Osteoblast (primary cell): ENCODE data around the gene CXCL12. TPM values are rescaled to one million over a fixed set of nuclear protein-coding genes. Genes with fewer than 3 reads are reported as not detected.

Source experiments
- DNase-seq: peaks from one replicate; pipeline ENCODE4 v3.0.0; 2011; ENCODE audit warnings: low spot score, mixed read lengths; ENCODE audit not compliant: insufficient read length; ENCODE audit errors: missing footprints
- H2AFZ ChIP-seq: 2 replicates; pipeline ENCODE4 v1.6.0; 2011; ENCODE audit warnings: mild to moderate bottlenecking, low read length
- H3K27ac ChIP-seq: 2 replicates; pipeline ENCODE4 v1.5.1; 2011; ENCODE audit warnings: mild to moderate bottlenecking, low read depth, low read length, moderate library complexity
- H3K27me3 ChIP-seq: 2 replicates; pipeline ENCODE4 v1.6.0; 2012; ENCODE audit warnings: mild to moderate bottlenecking, control low read depth, inconsistent platforms, low read length, moderate library complexity; ENCODE audit not compliant: insufficient read depth
- H3K36me3 ChIP-seq: 2 replicates; pipeline ENCODE4 v1.5.1; 2011; ENCODE audit warnings: mild to moderate bottlenecking, low read length, control low read depth, moderate library complexity; ENCODE audit not compliant: insufficient read depth
- H3K4me1 ChIP-seq: 2 replicates; pipeline ENCODE4 v1.5.1; 2011; ENCODE audit warnings: mild to moderate bottlenecking, low read length, control low read depth, moderate library complexity; ENCODE audit not compliant: insufficient read depth
- H3K4me2 ChIP-seq: 2 replicates; pipeline ENCODE4 v1.6.0; 2011; ENCODE audit warnings: mild to moderate bottlenecking, low read length; ENCODE audit not compliant: insufficient read depth
- H3K4me3 ChIP-seq: fragments of 200-600 bp; sonication (generic); 3 replicates; pipeline ENCODE4 v1.5.1; 2012; ENCODE audit warnings: mild to moderate bottlenecking, low read length, inconsistent platforms; ENCODE audit not compliant: insufficient read depth
- H3K79me2 ChIP-seq: 2 replicates; pipeline ENCODE4 v1.6.0; 2012; ENCODE audit warnings: mild to moderate bottlenecking, low read length, control low read depth, inconsistent platforms; ENCODE audit not compliant: insufficient read depth
- H3K9me3 ChIP-seq: 2 replicates; pipeline ENCODE4 v1.5.1; 2011; ENCODE audit warnings: low read depth, low read length, control low read depth
- H4K20me1 ChIP-seq: 2 replicates; pipeline ENCODE4 v1.6.0; 2012; ENCODE audit warnings: mild to moderate bottlenecking, low read length, control low read depth; ENCODE audit not compliant: insufficient read depth
- CTCF ChIP-seq: IDR thresholded peaks from 2 replicates; pipeline ENCODE4 v1.5.1; 2011; ENCODE audit warnings: mild to moderate bottlenecking, low read depth, low read length, moderate library complexity; ENCODE audit errors: extremely low read depth
- total RNA-seq: library from RNA; depleted of rRNA; stranded (reverse); fragments of >200 nt; gene quantifications from 2 replicates; pipeline ENCODE4 v1.2.3, GENCODE V29; 2012

The CXCL12 gene
- total RNA-seq, 1 donor, result 288 TPM

- peaks cover 10% of the 10 kb centered on the region for H3K4me1 ChIP-seq
- no peaks in the 10 kb centered on the region for H4K20me1 ChIP-seq
- H3K4me3 ChIP-seq, result no peak overlapping the region
- H3K27ac ChIP-seq, result no peak overlapping the region
- H3K79me2 ChIP-seq, result no peaks in the 10 kb centered on the region
- TF ChIP-seq CTCF, result no peak
- no peaks in the 10 kb centered on the region for H3K9me3 ChIP-seq
- no peak overlapping the region for H3K4me2 ChIP-seq
- no peaks in the 10 kb centered on the region for H3K36me3 ChIP-seq
- peaks cover 8% of the 10 kb centered on the region for H3K27me3 ChIP-seq
- no peak overlapping the region for H2AFZ ChIP-seq
- no peak for DNase-seq
Measured at GRCh38 chr10:44335330-44336021, 49.4 kb downstream of the CXCL12 start.

GRCh38 chr10:44334621-44335184, 50.2 kb downstream of the CXCL12 start:
- Histone ChIP-seq H3K36me3 (no peaks in the 10 kb centered on the region), H3K4me1 (peaks cover 10% of the 10 kb centered on the region), H3K27ac (no peak overlapping the region), H3K9me3 (no peaks in the 10 kb centered on the region), H3K79me2 (no peaks in the 10 kb centered on the region), H3K4me3 (no peak overlapping the region), H3K4me2 (peak overlapping the region; percentile 0), H4K20me1 (no peaks in the 10 kb centered on the region), H2AFZ (no peak overlapping the region), H3K27me3 (peaks cover 8% of the 10 kb centered on the region)
- no peak for TF ChIP-seq CTCF
- peak; percentile 81 for DNase-seq

- no peak overlapping the region for H3K27ac ChIP-seq
- H3K79me2 ChIP-seq, result no peaks in the 10 kb centered on the region
- H3K4me1 ChIP-seq, result peaks cover 10% of the 10 kb centered on the region
- no peak overlapping the region for H3K4me3 ChIP-seq
- no peaks in the 10 kb centered on the region for H4K20me1 ChIP-seq
- peaks cover 8% of the 10 kb centered on the region for H3K27me3 ChIP-seq
- H3K4me2 ChIP-seq, result no peak overlapping the region
- no peaks in the 10 kb centered on the region for H3K36me3 ChIP-seq
- no peak overlapping the region for H2AFZ ChIP-seq
- no peak for TF ChIP-seq CTCF
- H3K9me3 ChIP-seq, result no peaks in the 10 kb centered on the region
- no peak for DNase-seq
Measured at GRCh38 chr10:44334091-44334490, 50.8 kb downstream of the CXCL12 start.

- H3K27ac ChIP-seq, result no peak overlapping the region
- no peak overlapping the region for H2AFZ ChIP-seq
- no peaks in the 10 kb centered on the region for H3K9me3 ChIP-seq
- no peak for TF ChIP-seq CTCF
- H4K20me1 ChIP-seq, result no peaks in the 10 kb centered on the region
- no peak overlapping the region for H3K4me3 ChIP-seq
- H3K79me2 ChIP-seq, result no peaks in the 10 kb centered on the region
- peaks cover 8% of the 10 kb centered on the region for H3K27me3 ChIP-seq
- H3K36me3 ChIP-seq, result no peaks in the 10 kb centered on the region
- no peak overlapping the region for H3K4me2 ChIP-seq
- no peak for DNase-seq
- H3K4me1 ChIP-seq, result peaks cover 10% of the 10 kb centered on the region
Measured at GRCh38 chr10:44333511-44333910, 51.4 kb downstream of the CXCL12 start.
